ENCODE results near the gene NPR3.

DNA sequence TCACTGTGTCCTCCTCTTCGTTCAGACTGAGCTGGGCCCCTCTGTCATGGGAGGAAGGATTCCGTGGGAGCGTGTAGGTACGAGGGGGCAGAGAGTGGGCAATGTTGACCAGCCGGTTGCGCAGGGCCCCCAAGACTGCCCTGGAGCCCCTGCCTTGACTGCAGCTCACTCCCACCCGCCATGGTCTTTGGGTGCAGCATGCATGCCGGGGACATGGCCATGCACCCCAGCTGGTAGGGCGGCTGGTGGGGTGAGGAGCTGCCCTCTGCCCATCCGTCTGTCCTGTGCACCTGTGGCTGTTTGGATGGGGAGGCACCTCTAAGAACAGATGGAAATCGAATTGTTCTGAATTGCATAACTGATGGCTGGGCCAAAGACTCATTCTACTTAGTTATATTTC is 42.6 kb upstream of the NPR3 start:
- no peak for TF ChIP-seq EZH2phosphoT487 (IDR thresholded peaks at IDR 0.05; ENCODE audit: insufficient read depth, low read depth)
- no peak for TF ChIP-seq EZH2 (IDR thresholded peaks at IDR 0.05; ENCODE audit: insufficient read depth, poor library complexity, severe bottlenecking)

All from GM23248 (cell line).